ENCODE results near the gene KCND3. TPM values are rescaled to one million over a fixed set of nuclear protein-coding genes. Genes with fewer than 3 reads are reported as not detected.

KCND3 gene
- polyA plus RNA-seq, 1 donor: 2.5 TPM

GRCh38 chr1:111836111-111836510, 153.4 kb downstream of the KCND3 start:
- H3K9me3 ChIP-seq (ENCODE audit: control insufficient read depth, low read depth, low read length): no peaks in the 10 kb centered on the region
- H3K4me3 ChIP-seq (ENCODE audit: low read length): no peak overlapping the region
- H3K36me3 ChIP-seq (ENCODE audit: control insufficient read depth, insufficient read depth, low read length): no peaks in the 10 kb centered on the region
- no peak overlapping the region for H3K27ac ChIP-seq (ENCODE audit: low read length)
- H3K4me1 ChIP-seq (ENCODE audit: control insufficient read depth, insufficient read depth, low read length): no peaks in the 10 kb centered on the region
- DNase-seq: no peak
- WGBS (ENCODE audit: insufficient coverage, low lambda C conversion rate): 100% methylated on average over 3 of the region's 7 CpGs
- peaks cover 3% of the 10 kb centered on the region for H3K27me3 ChIP-seq (ENCODE audit: control insufficient read depth, insufficient read depth, low read length)

- no peak for DNase-seq
- H3K9me3 ChIP-seq (ENCODE audit: control insufficient read depth, low read depth, low read length): no peaks in the 10 kb centered on the region
- no peaks in the 10 kb centered on the region for H3K36me3 ChIP-seq (ENCODE audit: control insufficient read depth, insufficient read depth, low read length)
- no peak overlapping the region for H3K4me3 ChIP-seq (ENCODE audit: low read length)
- no peaks in the 10 kb centered on the region for H3K4me1 ChIP-seq (ENCODE audit: control insufficient read depth, insufficient read depth, low read length)
- H3K27me3 ChIP-seq (ENCODE audit: control insufficient read depth, insufficient read depth, low read length): peaks cover 3% of the 10 kb centered on the region
- no peak overlapping the region for H3K27ac ChIP-seq (ENCODE audit: low read length)
- WGBS (ENCODE audit: insufficient coverage, low lambda C conversion rate): 90% methylated on average over 2 of the region's 3 CpGs
Observed at GRCh38 chr1:111835514-111835913, 154.0 kb downstream of the KCND3 start.

DNA sequence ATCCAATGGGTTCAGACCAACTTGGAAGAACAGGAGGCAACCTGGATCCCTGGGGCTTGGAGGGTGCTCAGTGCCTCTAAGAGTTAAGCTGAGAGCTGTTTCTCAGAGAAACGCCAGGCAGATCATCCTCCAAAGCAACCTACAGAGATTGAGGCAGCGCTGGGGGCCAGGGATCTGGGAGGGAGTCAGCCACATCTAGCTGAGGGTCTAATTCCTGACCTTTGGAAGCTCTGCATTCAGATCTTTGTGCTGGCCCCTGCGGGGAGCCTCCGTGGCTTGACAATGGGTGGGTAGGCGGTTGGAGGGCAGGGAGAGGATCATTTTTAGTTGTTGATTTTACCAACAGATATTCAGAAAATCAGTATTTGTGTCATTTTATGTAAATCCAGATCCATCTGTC, 154.5 kb downstream of the KCND3 start:
- Histone ChIP-seq H3K4me1 (ENCODE audit: control insufficient read depth, insufficient read depth, low read length) (no peaks in the 10 kb centered on the region), H3K36me3 (ENCODE audit: control insufficient read depth, insufficient read depth, low read length) (no peaks in the 10 kb centered on the region), H3K27ac (ENCODE audit: low read length) (no peak overlapping the region), H3K4me3 (ENCODE audit: low read length) (no peak overlapping the region), H3K9me3 (ENCODE audit: control insufficient read depth, low read depth, low read length) (no peaks in the 10 kb centered on the region), H3K27me3 (ENCODE audit: control insufficient read depth, insufficient read depth, low read length) (peaks cover 6% of the 10 kb centered on the region)
- DNase-seq: no peak
- WGBS (ENCODE audit: insufficient coverage, low lambda C conversion rate): no CpG with 5 or more reads among the region's 5 CpGs

- Histone ChIP-seq H3K9me3 (ENCODE audit: control insufficient read depth, low read depth, low read length) (no peaks in the 10 kb centered on the region), H3K36me3 (ENCODE audit: control insufficient read depth, insufficient read depth, low read length) (no peaks in the 10 kb centered on the region), H3K4me1 (ENCODE audit: control insufficient read depth, insufficient read depth, low read length) (no peaks in the 10 kb centered on the region), H3K27me3 (ENCODE audit: control insufficient read depth, insufficient read depth, low read length) (peaks cover 3% of the 10 kb centered on the region), H3K27ac (ENCODE audit: low read length) (no peak overlapping the region), H3K4me3 (ENCODE audit: low read length) (no peak overlapping the region)
- DNase-seq: no peak
- 40% methylated on average over 1 of the region's 4 CpGs for WGBS (ENCODE audit: insufficient coverage, low lambda C conversion rate)
Observed at GRCh38 chr1:111833334-111833733, 156.1 kb downstream of the KCND3 start.

GRCh38 chr1:111832521-111833155, 156.8 kb downstream of the KCND3 start:
- Histone ChIP-seq H3K9me3 (ENCODE audit: control insufficient read depth, low read depth, low read length) (no peaks in the 10 kb centered on the region), H3K4me1 (ENCODE audit: control insufficient read depth, insufficient read depth, low read length) (no peaks in the 10 kb centered on the region), H3K27me3 (ENCODE audit: control insufficient read depth, insufficient read depth, low read length) (peaks cover 3% of the 10 kb centered on the region), H3K36me3 (ENCODE audit: control insufficient read depth, insufficient read depth, low read length) (no peaks in the 10 kb centered on the region), H3K27ac (ENCODE audit: low read length) (no peak overlapping the region), H3K4me3 (ENCODE audit: low read length) (no peak overlapping the region)
- no peak for DNase-seq
- WGBS (ENCODE audit: insufficient coverage, low lambda C conversion rate): 80% methylated on average over 1 of the region's 10 CpGs

- DNase-seq: no peak
- Histone ChIP-seq H3K4me1 (ENCODE audit: control insufficient read depth, insufficient read depth, low read length) (no peaks in the 10 kb centered on the region), H3K27ac (ENCODE audit: low read length) (no peak overlapping the region), H3K9me3 (ENCODE audit: control insufficient read depth, low read depth, low read length) (no peaks in the 10 kb centered on the region), H3K4me3 (ENCODE audit: low read length) (no peak overlapping the region), H3K36me3 (ENCODE audit: control insufficient read depth, insufficient read depth, low read length) (no peaks in the 10 kb centered on the region), H3K27me3 (ENCODE audit: control insufficient read depth, insufficient read depth, low read length) (peaks cover 3% of the 10 kb centered on the region)
- no CpG with 5 or more reads among the region's 1 CpG for whole genome bisulfite sequencing (ENCODE audit: insufficient coverage, low lambda C conversion rate)
Observed at GRCh38 chr1:111831153-111831552, 158.3 kb downstream of the KCND3 start.

GRCh38 chr1:111827946-111828345, 161.5 kb downstream of the KCND3 start:
- peaks cover 6% of the 10 kb centered on the region for H3K27me3 ChIP-seq (ENCODE audit: control insufficient read depth, insufficient read depth, low read length)
- H3K27ac ChIP-seq (ENCODE audit: low read length): no peak overlapping the region
- no peaks in the 10 kb centered on the region for H3K4me1 ChIP-seq (ENCODE audit: control insufficient read depth, insufficient read depth, low read length)
- H3K4me3 ChIP-seq (ENCODE audit: low read length): no peak overlapping the region
- WGBS (ENCODE audit: insufficient coverage, low lambda C conversion rate): 0% methylated on average over 1 of the region's 6 CpGs
- DNase-seq: no peak
- H3K36me3 ChIP-seq (ENCODE audit: control insufficient read depth, insufficient read depth, low read length): no peaks in the 10 kb centered on the region
- no peaks in the 10 kb centered on the region for H3K9me3 ChIP-seq (ENCODE audit: control insufficient read depth, low read depth, low read length)

DNA sequence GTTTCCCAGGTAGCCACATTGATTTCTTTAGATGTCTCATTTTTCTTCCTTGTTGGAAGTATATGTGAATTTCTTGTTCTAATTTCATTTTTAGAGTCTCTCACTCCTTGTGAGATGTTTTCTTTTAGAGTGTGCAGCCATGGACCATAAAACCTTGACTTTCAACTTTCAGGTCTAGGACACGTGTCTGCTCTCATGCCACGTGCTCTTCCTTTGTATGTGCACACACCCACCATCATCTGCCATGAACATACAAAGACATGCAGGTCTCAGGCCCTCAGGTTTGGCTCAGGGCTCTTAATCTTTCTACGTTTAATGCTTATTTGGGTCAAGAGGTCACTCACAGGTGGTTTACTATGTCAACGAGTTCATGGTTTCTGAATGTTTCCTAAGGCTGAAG, 163.2 kb downstream of the KCND3 start:
- DNase-seq: no peak
- H3K4me3 ChIP-seq (ENCODE audit: low read length): no peak overlapping the region
- no peaks in the 10 kb centered on the region for H3K9me3 ChIP-seq (ENCODE audit: control insufficient read depth, low read depth, low read length)
- H3K27ac ChIP-seq (ENCODE audit: low read length): no peak overlapping the region
- no peaks in the 10 kb centered on the region for H3K36me3 ChIP-seq (ENCODE audit: control insufficient read depth, insufficient read depth, low read length)
- H3K4me1 ChIP-seq (ENCODE audit: control insufficient read depth, insufficient read depth, low read length): no peaks in the 10 kb centered on the region
- H3K27me3 ChIP-seq (ENCODE audit: control insufficient read depth, insufficient read depth, low read length): peaks cover 6% of the 10 kb centered on the region
- WGBS (ENCODE audit: insufficient coverage, low lambda C conversion rate): 92% methylated on average over 2 of the region's 4 CpGs

DNA sequence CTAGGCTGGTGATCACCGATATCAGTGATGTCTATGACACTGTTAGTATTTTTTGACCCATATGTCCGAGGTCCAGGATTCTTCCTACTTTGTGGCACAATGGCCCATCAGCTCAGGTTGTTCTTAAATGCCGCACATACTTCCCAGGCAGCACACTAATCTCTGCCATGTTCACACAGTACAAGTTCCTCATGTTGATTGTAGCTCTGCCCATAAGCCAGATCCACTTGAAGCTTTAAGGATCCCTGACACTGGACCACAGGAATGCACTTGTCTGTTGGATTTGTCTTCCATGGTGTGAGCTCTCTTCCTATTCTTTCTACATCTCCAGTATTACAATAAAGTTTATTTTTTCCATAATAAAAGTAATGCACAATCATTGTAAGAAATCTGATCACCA, 164.3 kb downstream of the KCND3 start:
- H3K36me3 ChIP-seq (ENCODE audit: control insufficient read depth, insufficient read depth, low read length): no peaks in the 10 kb centered on the region
- DNase-seq: no peak
- no CpG with 5 or more reads among the region's 3 CpGs for WGBS (ENCODE audit: insufficient coverage, low lambda C conversion rate)
- no peaks in the 10 kb centered on the region for H3K4me1 ChIP-seq (ENCODE audit: control insufficient read depth, insufficient read depth, low read length)
- peaks cover 4% of the 10 kb centered on the region for H3K27me3 ChIP-seq (ENCODE audit: control insufficient read depth, insufficient read depth, low read length)
- no peak overlapping the region for H3K4me3 ChIP-seq (ENCODE audit: low read length)
- no peaks in the 10 kb centered on the region for H3K9me3 ChIP-seq (ENCODE audit: control insufficient read depth, low read depth, low read length)
- H3K27ac ChIP-seq (ENCODE audit: low read length): no peak overlapping the region

DNA sequence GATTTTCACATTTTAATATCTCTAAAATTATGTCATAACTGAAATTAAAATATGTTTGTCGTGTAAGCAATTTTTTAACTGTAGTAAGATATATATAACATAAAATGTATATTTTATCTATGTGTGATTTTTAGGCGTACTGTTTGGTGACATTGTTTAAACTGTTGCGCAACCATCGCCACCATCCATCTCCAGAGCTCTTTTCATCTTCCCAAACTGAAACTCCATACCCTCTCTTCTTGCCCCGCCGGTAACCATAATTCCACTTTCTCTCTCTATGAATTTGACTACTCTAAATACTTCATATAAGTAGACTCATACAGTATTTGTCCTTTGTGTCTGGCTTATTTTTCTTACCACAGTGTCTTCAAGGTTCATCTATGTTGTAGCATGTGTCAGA, 167.3 kb downstream of the KCND3 start:
- no peak for DNase-seq
- peaks cover 3% of the 10 kb centered on the region for H3K27me3 ChIP-seq (ENCODE audit: control insufficient read depth, insufficient read depth, low read length)
- no peaks in the 10 kb centered on the region for H3K36me3 ChIP-seq (ENCODE audit: control insufficient read depth, insufficient read depth, low read length)
- H3K9me3 ChIP-seq (ENCODE audit: control insufficient read depth, low read depth, low read length): no peaks in the 10 kb centered on the region
- 100% methylated on average over 2 of the region's 6 CpGs for WGBS (ENCODE audit: insufficient coverage, low lambda C conversion rate)
- H3K27ac ChIP-seq (ENCODE audit: low read length): no peak overlapping the region
- H3K4me1 ChIP-seq (ENCODE audit: control insufficient read depth, insufficient read depth, low read length): no peaks in the 10 kb centered on the region
- H3K4me3 ChIP-seq (ENCODE audit: low read length): no peak overlapping the region

DNA sequence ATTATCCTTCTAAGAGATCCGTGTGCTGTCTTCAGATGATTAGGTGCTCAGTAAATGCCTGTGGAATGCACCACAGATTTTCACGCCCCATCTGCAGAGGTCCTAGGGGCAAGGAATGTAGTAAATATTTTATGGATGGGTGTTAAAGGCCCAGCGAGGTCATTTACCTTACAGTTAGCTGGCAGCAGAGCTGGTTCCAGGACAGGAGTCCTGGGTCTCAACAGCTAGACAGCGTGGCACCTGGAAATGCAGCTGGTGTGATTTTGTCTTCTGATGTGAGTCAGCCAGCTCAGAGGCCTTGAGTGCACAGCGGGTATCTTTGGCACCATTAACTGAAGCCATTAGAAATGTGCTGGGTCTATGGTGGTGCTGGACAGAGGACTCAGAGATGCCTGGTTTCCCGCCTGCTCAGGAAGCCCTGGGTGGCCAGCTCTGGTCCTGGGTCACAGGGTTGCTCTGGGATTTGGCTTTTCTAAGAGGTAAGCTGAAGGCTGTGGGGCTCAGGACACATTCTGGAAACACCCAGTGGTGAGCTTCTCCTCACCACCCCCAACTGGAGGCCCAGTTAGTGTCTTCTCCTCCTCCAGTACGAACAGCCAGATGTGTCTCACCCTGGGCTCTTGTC, 168.2 kb downstream of the KCND3 start:
- Histone ChIP-seq H3K27ac (ENCODE audit: low read length) (no peak overlapping the region), H3K27me3 (ENCODE audit: control insufficient read depth, insufficient read depth, low read length) (peaks cover 3% of the 10 kb centered on the region), H3K36me3 (ENCODE audit: control insufficient read depth, insufficient read depth, low read length) (no peaks in the 10 kb centered on the region), H3K4me1 (ENCODE audit: control insufficient read depth, insufficient read depth, low read length) (no peaks in the 10 kb centered on the region), H3K9me3 (ENCODE audit: control insufficient read depth, low read depth, low read length) (no peaks in the 10 kb centered on the region), H3K4me3 (ENCODE audit: low read length) (no peak overlapping the region)
- DNase-seq: no peak
- WGBS (ENCODE audit: insufficient coverage, low lambda C conversion rate): no CpG with 5 or more reads among the region's 7 CpGs
